Measurements from ENCODE around the gene AFG3L2. TPM values are rescaled to one million over a fixed set of nuclear protein-coding genes. Genes with fewer than 3 reads are reported as not detected.

The AFG3L2 gene
- total and polyA plus RNA-seq, 12 donors = 15.6 to 89.8 (median 47.4) TPM

DNA sequence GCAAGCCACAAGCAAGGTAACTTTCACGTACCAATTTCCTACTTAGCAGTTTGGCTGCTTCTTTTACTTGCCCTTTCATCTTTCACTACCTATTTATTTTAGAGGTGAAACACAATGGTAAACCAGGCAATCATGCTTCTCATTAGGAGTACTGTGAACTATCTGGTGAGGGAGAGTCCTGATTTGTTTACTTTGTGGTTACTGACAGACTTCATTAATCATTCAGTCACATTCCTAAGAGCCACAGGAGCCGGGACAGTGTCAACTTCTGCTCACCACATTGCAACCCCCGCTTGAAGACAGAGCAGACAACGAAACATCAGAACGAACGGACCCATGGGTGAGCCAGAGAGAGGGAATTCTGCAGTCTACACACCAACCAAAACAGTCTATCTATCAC lies 40.1 kb downstream of the AFG3L2 start:
- H3K9me3 ChIP-seq (replicated peaks in 1 of 3) = no peaks in the 10 kb centered on the region
- no peak overlapping the region for H3K27ac ChIP-seq
- no peaks in the 10 kb centered on the region for H3K4me1 ChIP-seq (replicated peaks in 1 of 2)
- intact Hi-C loops (cut with DNase I) = no loop called here
- H3K4me3 ChIP-seq = no peak overlapping the region
- TF ChIP-seq, protein P1, sequence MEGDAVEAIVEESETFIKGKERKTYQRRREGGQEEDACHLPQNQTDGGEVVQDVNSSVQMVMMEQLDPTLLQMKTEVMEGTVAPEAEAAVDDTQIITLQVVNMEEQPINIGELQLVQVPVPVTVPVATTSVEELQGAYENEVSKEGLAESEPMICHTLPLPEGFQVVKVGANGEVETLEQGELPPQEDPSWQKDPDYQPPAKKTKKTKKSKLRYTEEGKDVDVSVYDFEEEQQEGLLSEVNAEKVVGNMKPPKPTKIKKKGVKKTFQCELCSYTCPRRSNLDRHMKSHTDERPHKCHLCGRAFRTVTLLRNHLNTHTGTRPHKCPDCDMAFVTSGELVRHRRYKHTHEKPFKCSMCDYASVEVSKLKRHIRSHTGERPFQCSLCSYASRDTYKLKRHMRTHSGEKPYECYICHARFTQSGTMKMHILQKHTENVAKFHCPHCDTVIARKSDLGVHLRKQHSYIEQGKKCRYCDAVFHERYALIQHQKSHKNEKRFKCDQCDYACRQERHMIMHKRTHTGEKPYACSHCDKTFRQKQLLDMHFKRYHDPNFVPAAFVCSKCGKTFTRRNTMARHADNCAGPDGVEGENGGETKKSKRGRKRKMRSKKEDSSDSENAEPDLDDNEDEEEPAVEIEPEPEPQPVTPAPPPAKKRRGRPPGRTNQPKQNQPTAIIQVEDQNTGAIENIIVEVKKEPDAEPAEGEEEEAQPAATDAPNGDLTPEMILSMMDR (IDR thresholded peaks at IDR 0.05) = no peak
- TF ChIP-seq POLR2A (IDR thresholded peaks at IDR 0.05) = no peak
- no peaks in the 10 kb centered on the region for H3K27me3 ChIP-seq
- DNase-seq = no peak
- H3K36me3 ChIP-seq (replicated peaks in 1 of 2) = peaks cover 0 to 34% of the 10 kb centered on the region in 2 donors
- WGBS, 4 donors = 78 to 84% (median 82%) methylated on average over 6 of the region's 6 CpGs

DNA sequence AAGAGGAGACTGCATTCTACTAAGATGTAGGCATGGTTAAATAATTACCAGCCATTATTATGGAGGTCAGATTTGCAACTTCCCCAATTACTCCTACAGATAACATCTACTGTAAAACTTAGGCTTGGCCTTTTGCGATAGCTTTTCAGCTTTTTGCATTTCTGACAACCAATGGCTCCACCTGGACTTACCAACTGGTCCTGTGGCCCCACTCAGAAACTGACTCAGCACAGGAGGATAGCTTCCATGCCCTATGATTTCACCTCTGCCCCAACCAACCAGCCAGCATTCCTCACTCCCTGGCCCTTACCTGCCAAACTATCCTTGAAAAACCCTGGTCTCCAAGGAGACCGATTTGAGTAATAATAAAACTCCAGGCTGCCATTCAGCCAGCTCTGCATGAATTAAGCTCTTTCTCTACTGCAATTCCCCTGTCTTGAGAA lies 40.8 kb downstream of the AFG3L2 start:
- Histone ChIP-seq H3K4me1 (replicated peaks in 1 of 2) (no peaks in the 10 kb centered on the region), H3K9me3 (replicated peaks in 1 of 3) (no peaks in the 10 kb centered on the region), H3K27ac (no peak overlapping the region), H3K36me3 (replicated peaks in 1 of 2) (peaks cover 0 to 28% of the 10 kb centered on the region in 2 donors), H3K4me3 (no peak overlapping the region), H3K27me3 (no peaks in the 10 kb centered on the region)
- intact Hi-C loops (cut with DNase I) = no loop called here
- no peak for DNase-seq
- no peak for TF ChIP-seq POLR2A (IDR thresholded peaks at IDR 0.05)
- TF ChIP-seq, protein P1 (IDR thresholded peaks at IDR 0.05) = no peak
- WGBS, 4 donors = 67 to 79% (median 74%) methylated on average over 2 of the region's 2 CpGs

DNA sequence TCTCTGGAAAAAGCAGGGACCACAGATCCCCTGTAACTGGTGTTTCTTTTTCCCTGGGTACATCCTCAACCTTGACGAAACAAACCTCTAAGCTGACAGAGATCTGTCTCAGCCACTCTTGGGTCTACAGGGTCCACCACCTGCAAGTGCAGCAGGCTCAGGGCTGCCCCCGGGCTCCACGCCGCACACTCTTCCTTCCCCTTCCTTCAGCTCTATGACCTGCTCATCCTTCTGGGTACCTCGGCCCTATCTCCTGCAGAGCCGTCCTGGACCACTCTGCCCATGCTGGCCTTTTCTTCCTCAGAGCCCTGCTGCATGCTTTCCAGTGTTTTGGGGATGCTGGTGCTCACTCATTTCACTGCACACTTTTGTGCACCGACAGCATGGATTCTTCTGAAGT lies 41.5 kb downstream of the AFG3L2 start:
- WGBS, 4 donors = 87 to 96% (median 89%) methylated on average over 7 of the region's 7 CpGs
- H3K4me3 ChIP-seq = no peak overlapping the region
- H3K9me3 ChIP-seq (replicated peaks in 1 of 3) = no peaks in the 10 kb centered on the region
- TF ChIP-seq, protein P1 (IDR thresholded peaks at IDR 0.05) = no peak
- no peak for TF ChIP-seq POLR2A (IDR thresholded peaks at IDR 0.05)
- no peak for DNase-seq
- no peaks in the 10 kb centered on the region for H3K27me3 ChIP-seq
- no peaks in the 10 kb centered on the region for H3K4me1 ChIP-seq (replicated peaks in 1 of 2)
- intact Hi-C loops (cut with DNase I) = no loop called here
- H3K27ac ChIP-seq = no peak overlapping the region
- peaks cover 0 to 27% of the 10 kb centered on the region in 2 donors for H3K36me3 ChIP-seq (replicated peaks in 1 of 2)

DNA sequence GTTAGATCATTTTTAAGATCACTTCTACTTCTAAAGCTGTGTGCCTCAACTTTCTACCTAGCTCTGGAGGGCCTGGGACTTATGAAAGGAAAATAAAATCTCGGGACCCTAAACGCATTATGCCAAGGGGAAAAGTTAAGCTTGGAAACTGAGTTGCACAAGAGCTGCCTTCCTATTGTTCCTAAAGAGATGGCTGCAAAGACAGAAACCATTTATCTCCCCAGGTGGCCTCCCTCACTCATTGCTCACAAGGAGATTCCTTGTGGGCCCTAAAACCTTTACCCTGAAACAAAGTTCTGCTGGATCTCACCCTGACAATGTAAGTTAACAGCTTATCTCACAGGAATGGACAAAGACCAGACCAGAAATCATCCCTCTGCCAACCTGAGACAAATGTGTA lies 42.2 kb downstream of the AFG3L2 start:
- intact Hi-C loops (cut with DNase I) = no loop called here
- Histone ChIP-seq H3K4me3 (no peak overlapping the region), H3K4me1 (replicated peaks in 1 of 2) (no peaks in the 10 kb centered on the region), H3K36me3 (replicated peaks in 1 of 2) (peaks cover 0 to 28% of the 10 kb centered on the region in 2 donors), H3K27me3 (no peaks in the 10 kb centered on the region), H3K27ac (no peak overlapping the region), H3K9me3 (replicated peaks in 1 of 3) (no peaks in the 10 kb centered on the region)
- DNase-seq = no peak
- 84 to 94% (median 87%) methylated on average over 2 of the region's 2 CpGs for WGBS, 4 donors
- TF ChIP-seq POLR2A (IDR thresholded peaks at IDR 0.05) = no peak
- TF ChIP-seq, protein P1 (IDR thresholded peaks at IDR 0.05) = no peak

All from adrenal gland (tissue), 12 donors.